GM12892 (cell line): Measurements from ENCODE around the gene CIB4.

Experiments
- POLR2A ChIP-seq: IDR thresholded peaks from 2 replicates; pipeline ENCODE4 v1.6.1; 2011; ENCODE audit warnings: low read depth, low read length, control low read depth
- POLR2AphosphoS5 ChIP-seq: IDR thresholded peaks from 2 replicates; pipeline ENCODE4 v1.6.1; 2011; ENCODE audit warnings: low read depth, low read length, control low read depth
- TAF1 ChIP-seq: IDR thresholded peaks from 2 replicates; pipeline ENCODE4 v1.6.1; 2011; ENCODE audit warnings: low read depth, mild to moderate bottlenecking, control low read depth, low read length, borderline replicate concordance

GRCh38 chr2:26633993-26634595 is 7.1 kb downstream of the CIB4 start:
- TF ChIP-seq POLR2A (no peak), TAF1 (no peak), POLR2AphosphoS5 (no peak)
